ENCODE measurements around the gene MCTP1.
"Not testable (repeated sequence)": the region's sequence is repeated elsewhere in the genome, so short reads cannot be mapped to it uniquely, and the experiment has no call there.

Gene MCTP1

GRCh38 chr5:95216136-95216955, 68.5 kb downstream of the MCTP1 start:
- no peak for DNase-seq (ENCODE audit: low spot score)
- no peak for TF ChIP-seq CTCF (conservative IDR thresholded peaks at IDR 0.05; ENCODE audit: low read depth)
- CTCF ChIA-PET, result interaction anchor here (0.6 kb wide), 1 partner anchor 504 kb away, joined by 3 read pairs; no protein-coding TSS in a partner anchor
- POLR2A ChIA-PET (ENCODE audit: low non-redundant PET), result no interaction called here
- H3K27ac ChIP-seq, result no peak overlapping the region

- CTCF ChIA-PET; POLR2A ChIA-PET (ENCODE audit: low non-redundant PET); H3K27ac ChIP-seq; DNase-seq (ENCODE audit: low spot score): not testable (repeated sequence)
Measured at GRCh38 chr5:95207811-95208210, 77.1 kb downstream of the MCTP1 start.

GRCh38 chr5:95194856-95195255, 90.0 kb downstream of the MCTP1 start:
- no peak overlapping the region for H3K27ac ChIP-seq
- CTCF ChIA-PET, result interaction anchor here (0.6 kb wide), 2 partner anchors 10 to 79 kb away, joined by 3 to 4 read pairs; no protein-coding TSS in a partner anchor
- no peak for DNase-seq (ENCODE audit: low spot score)
- TF ChIP-seq CTCF (conservative IDR thresholded peaks at IDR 0.05; ENCODE audit: low read depth), result no peak
- POLR2A ChIA-PET (ENCODE audit: low non-redundant PET), result no interaction called here

GRCh38 chr5:95191330-95191729, 93.6 kb downstream of the MCTP1 start:
- no peak overlapping the region for H3K27ac ChIP-seq
- DNase-seq (ENCODE audit: low spot score), result no peak
- ChIA-PET CTCF (interaction anchor here (0.6 kb wide), 1 partner anchor 35 kb away, joined by 4 read pairs; no protein-coding TSS in a partner anchor), POLR2A (ENCODE audit: low non-redundant PET) (no interaction called here)
- no peak for TF ChIP-seq CTCF (conservative IDR thresholded peaks at IDR 0.05; ENCODE audit: low read depth)

GRCh38 chr5:95184924-95185323, 100.0 kb downstream of the MCTP1 start:
- no peak overlapping the region for H3K27ac ChIP-seq
- ChIA-PET POLR2A (ENCODE audit: low non-redundant PET) (no interaction called here), CTCF (interaction anchor here (1.0 kb wide), 1 partner anchor 25 kb away, joined by 4 read pairs; no protein-coding TSS in a partner anchor)
- no peak for DNase-seq (ENCODE audit: low spot score)
- no peak for TF ChIP-seq CTCF (conservative IDR thresholded peaks at IDR 0.05; ENCODE audit: low read depth)

GRCh38 chr5:95181644-95182043, 103.2 kb downstream of the MCTP1 start:
- DNase-seq (ENCODE audit: low spot score), result no peak
- POLR2A ChIA-PET (ENCODE audit: low non-redundant PET), result no interaction called here
- CTCF ChIA-PET, result interaction anchor here (0.6 to 0.9 kb wide), 2 partner anchors 12 to 246 kb away, joined by 3 to 5 read pairs; no protein-coding TSS in a partner anchor
- H3K27ac ChIP-seq, result no peak overlapping the region
- TF ChIP-seq CTCF (conservative IDR thresholded peaks at IDR 0.05; ENCODE audit: low read depth), result no peak

GRCh38 chr5:95178046-95178651, 106.7 kb downstream of the MCTP1 start:
- POLR2A ChIA-PET (ENCODE audit: low non-redundant PET), result no interaction called here
- no peak for TF ChIP-seq CTCF (conservative IDR thresholded peaks at IDR 0.05; ENCODE audit: low read depth)
- no peak for DNase-seq (ENCODE audit: low spot score)
- CTCF ChIA-PET, result no interaction called here
- no peak overlapping the region for H3K27ac ChIP-seq

Measured in RWPE1 (cell line).